Dendritic cell treated with granulocyte-macrophage colony-stimulating factor and Interleukin-4, amounts not matched to agents 40 ng/mL and 50 ng/mL, for 4 days (primary cell): ENCODE results near the gene CYP1A1.
"Not testable (repeated sequence)": the region's sequence is repeated elsewhere in the genome, so short reads cannot be mapped to it uniquely, and the experiment has no call there.

Source experiments
- H3K27ac Mint-ChIP-seq: one replicate; pipeline ENCODE4 v1.8.0; 2022; ENCODE audit warnings: mild to moderate bottlenecking, mixed read lengths
- H3K27me3 Mint-ChIP-seq: one replicate; pipeline ENCODE4 v1.8.0; 2022; ENCODE audit warnings: mild to moderate bottlenecking, mixed read lengths
- H3K36me3 Mint-ChIP-seq: one replicate; pipeline ENCODE4 v1.8.0; 2022; ENCODE audit warnings: low read depth, mixed read lengths
- H3K4me1 Mint-ChIP-seq: one replicate; pipeline ENCODE4 v1.8.0; 2022; ENCODE audit warnings: low read depth, mixed read lengths
- H3K4me3 Mint-ChIP-seq: one replicate; pipeline ENCODE4 v1.8.0; 2022; ENCODE audit warnings: mild to moderate bottlenecking, moderate library complexity, mixed read lengths
- H3K9me3 Mint-ChIP-seq: one replicate; pipeline ENCODE4 v1.8.0; 2022; ENCODE audit warnings: mixed read lengths
- intact Hi-C: fragments of 100-400 bp; cut with micrococcal nuclease; formaldehyde crosslinking; loops from one replicate; pipeline ENCODE4 v1.15.0; 2022

The CYP1A1 gene

DNA sequence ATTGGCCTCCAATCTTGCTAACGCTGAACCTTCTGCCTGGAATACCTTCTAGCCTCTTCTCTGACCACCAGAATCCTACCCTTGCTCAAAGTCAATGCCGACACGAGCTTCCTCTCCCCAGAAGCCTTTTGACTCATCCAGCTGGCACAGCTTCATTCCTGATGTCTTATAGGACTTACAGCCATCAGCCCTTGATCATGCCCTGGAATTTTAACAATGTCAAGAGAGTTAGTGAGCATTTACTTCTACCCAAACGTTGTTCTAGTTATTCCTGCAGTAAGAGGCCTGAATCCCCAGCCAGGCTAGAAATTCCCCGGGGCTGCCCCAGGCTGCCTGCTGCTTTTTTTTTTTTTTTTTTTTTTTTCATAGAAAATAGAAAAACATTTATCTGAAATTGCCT is 27.2 kb upstream of the CYP1A1 start:
- Mint-ChIP-seq H3K4me3 (no peak overlapping the region), H3K4me1 (no peaks in the 10 kb centered on the region), H3K36me3 (no peaks in the 10 kb centered on the region), H3K27me3 (peaks cover 1% of the 10 kb centered on the region), H3K27ac (no peak overlapping the region), H3K9me3 (no peaks in the 10 kb centered on the region)
- intact Hi-C loops = no loop called here

DNA sequence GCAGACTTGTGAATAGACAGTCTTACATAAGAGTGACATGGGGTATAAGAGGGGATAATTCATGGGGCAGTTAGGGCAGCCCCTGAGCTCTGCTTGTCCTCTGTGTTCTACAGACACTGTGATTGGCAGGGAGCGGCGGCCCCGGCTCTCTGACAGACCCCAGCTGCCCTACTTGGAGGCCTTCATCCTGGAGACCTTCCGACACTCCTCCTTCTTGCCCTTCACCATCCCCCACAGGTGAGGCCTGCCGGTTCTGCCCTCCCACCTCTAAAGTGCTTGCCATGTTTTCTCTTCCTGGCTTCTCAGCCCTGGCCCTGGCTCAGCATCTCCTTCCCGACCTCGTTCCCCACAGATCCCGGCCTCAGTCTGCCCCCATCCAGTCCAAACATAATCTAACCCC is 26.7 kb upstream of the CYP1A1 start:
- peaks cover 1% of the 10 kb centered on the region for H3K27me3 Mint-ChIP-seq
- no peak overlapping the region for H3K4me3 Mint-ChIP-seq
- no peak overlapping the region for H3K27ac Mint-ChIP-seq
- no peaks in the 10 kb centered on the region for H3K9me3 Mint-ChIP-seq
- H3K4me1 Mint-ChIP-seq = no peaks in the 10 kb centered on the region
- intact Hi-C loops = no loop called here
- H3K36me3 Mint-ChIP-seq = no peaks in the 10 kb centered on the region

DNA sequence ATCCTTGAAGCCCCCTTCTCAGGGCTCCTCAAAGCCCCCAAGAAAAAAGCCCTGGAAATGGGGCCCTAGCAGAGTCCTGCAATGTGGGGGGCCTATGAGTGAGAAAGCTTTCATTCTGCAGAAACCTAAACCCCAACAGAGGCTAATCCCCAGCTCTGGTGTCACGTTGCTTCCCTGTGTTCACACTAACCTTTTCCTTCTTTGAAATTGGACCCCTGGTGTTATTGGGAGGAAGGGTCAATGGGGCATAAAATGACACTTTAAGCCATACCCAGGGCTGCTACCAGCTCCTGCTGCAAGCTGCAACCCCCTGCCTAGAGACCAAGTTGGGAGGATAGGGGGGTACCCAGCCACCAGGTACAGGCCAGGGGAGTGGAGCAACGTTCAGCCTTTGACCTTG is 25.4 kb upstream of the CYP1A1 start:
- no peak overlapping the region for H3K4me3 Mint-ChIP-seq
- H3K9me3 Mint-ChIP-seq = no peaks in the 10 kb centered on the region
- H3K27ac Mint-ChIP-seq = no peak overlapping the region
- H3K36me3 Mint-ChIP-seq = no peaks in the 10 kb centered on the region
- peaks cover 3% of the 10 kb centered on the region for H3K27me3 Mint-ChIP-seq
- no peaks in the 10 kb centered on the region for H3K4me1 Mint-ChIP-seq
- intact Hi-C loops = no loop called here

DNA sequence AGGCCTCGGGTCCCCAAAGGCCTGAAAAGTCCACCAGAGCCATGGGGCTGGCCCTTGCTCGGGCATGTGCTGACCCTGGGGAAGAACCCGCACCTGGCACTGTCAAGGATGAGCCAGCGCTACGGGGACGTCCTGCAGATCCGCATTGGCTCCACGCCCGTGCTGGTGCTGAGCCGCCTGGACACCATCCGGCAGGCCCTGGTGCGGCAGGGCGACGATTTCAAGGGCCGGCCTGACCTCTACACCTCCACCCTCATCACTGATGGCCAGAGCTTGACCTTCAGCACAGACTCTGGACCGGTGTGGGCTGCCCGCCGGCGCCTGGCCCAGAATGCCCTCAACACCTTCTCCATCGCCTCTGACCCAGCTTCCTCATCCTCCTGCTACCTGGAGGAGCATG is 24.5 kb upstream of the CYP1A1 start:
- Mint-ChIP-seq H3K4me3 (no peak overlapping the region), H3K36me3 (no peaks in the 10 kb centered on the region), H3K9me3 (no peaks in the 10 kb centered on the region), H3K4me1 (no peaks in the 10 kb centered on the region), H3K27me3 (peaks cover 3% of the 10 kb centered on the region), H3K27ac (no peak overlapping the region)
- intact Hi-C loops = no loop called here

DNA sequence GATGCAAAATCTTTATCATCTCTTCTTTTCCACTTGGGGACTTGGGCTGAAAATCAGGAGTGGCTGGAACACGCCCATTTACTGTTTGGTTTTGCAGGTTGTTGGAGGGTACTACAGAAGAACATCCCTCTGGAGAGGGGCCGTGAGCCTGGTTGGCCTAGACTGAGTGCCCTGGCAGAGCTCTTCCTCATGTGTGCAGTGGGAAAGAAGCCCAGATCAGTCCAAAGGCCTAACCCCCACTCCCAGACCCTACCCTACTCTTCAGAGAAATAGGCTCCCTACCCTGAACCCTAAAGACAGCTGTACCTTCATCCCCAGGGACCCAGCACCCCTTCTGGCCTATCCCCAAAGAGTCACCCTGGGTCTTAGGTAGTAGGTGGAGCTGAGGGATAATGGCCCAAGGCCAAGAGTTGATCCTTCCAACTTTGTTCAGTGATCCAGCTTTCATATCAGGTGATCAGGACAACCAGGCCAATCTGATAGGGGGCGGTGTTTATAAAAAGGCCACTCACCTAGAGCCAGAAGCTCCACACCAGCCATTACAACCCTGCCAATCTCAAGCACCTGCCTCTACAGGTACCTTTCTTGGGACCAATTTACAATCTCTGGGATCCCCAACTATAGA is 23.1 kb upstream of the CYP1A1 start, which contains the start of gene CYP1A2:
Gene CYP1A2, plus strand, starts transcription at position 524 of the 625 bp plus-strand sequence. CDS start 894 bp downstream, outside the sequence.
- Mint-ChIP-seq H3K4me3 (no peak within 1 kb of the TSS), H3K4me1 (no peaks in the 10 kb centered on the region), H3K9me3 (no peaks in the 10 kb centered on the region), H3K27me3 (peaks cover 4% of the 10 kb centered on the region), H3K36me3 (no peaks in the 10 kb centered on the region), H3K27ac (no peak within 1 kb of the TSS)
- intact Hi-C loops = no loop called here

DNA sequence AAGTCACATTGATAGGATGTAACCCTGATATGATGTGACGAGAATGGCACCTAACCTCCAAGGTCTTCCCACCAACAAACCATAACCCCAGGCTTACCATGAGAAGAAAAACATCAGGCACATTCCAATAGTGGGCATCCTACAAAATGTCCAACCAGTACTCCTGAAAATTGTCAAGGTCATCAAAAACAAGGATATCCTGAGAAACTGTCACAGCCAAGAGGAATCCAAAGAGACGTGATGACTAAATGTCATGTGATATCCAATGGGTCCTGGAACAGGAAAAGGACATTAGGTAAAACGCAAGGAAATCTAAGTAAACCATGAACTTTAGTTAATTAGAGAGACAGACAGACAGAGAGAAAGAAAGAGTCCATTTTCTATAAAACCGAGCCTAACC is 21.1 kb upstream of the CYP1A1 start:
- H3K9me3 Mint-ChIP-seq = peaks cover 11% of the 10 kb centered on the region
- H3K36me3 Mint-ChIP-seq = no peaks in the 10 kb centered on the region
- no peak overlapping the region for H3K4me3 Mint-ChIP-seq
- intact Hi-C loops = no loop called here
- H3K27ac Mint-ChIP-seq = no peak overlapping the region
- no peaks in the 10 kb centered on the region for H3K4me1 Mint-ChIP-seq
- H3K27me3 Mint-ChIP-seq = peaks cover 13% of the 10 kb centered on the region

DNA sequence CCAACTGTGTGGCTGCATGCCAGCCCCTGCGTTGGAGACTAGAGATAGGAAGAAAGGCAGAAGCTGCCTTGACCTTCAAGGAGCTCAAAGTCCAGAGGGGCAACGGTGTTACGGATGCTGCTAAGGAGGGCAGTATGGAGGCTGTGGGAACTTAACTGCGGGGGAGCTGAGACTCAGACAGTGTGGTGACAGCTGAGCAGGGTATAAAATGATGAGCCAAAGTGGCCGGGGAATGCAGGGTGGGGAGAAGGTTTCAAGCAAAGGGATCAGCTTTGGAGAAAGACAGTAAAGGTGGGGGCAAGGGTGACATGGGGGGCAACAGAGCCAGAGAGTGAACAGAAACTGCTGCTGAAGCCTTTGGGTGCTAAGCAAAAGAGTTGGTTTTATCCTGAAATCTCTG is 17.1 kb upstream of the CYP1A1 start:
- H3K27me3 Mint-ChIP-seq = peaks cover 22% of the 10 kb centered on the region
- peaks cover under 1% of the 10 kb centered on the region for H3K4me1 Mint-ChIP-seq
- H3K4me3 Mint-ChIP-seq = no peak overlapping the region
- no peak overlapping the region for H3K27ac Mint-ChIP-seq
- peaks cover 23% of the 10 kb centered on the region for H3K9me3 Mint-ChIP-seq
- H3K36me3 Mint-ChIP-seq = no peaks in the 10 kb centered on the region
- intact Hi-C loops = no loop called here

DNA sequence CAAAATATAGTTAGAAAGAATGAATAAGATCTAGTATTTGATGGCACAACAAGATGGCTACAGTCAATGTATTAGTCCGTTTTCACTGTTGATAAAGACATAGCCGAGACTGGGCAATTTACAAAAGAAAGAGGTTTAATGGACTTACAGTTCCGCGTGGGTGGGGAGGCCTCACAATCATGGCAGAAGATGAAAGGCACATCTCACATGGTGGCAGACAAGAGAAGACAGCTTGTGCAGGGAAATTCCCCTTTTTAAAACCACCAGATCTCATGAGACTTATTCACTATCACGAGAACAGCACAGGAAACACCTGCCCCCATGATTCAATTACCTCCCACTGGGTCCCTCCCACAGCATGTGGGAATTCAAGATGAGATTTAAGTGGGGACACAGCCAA is 12.9 kb upstream of the CYP1A1 start:
- intact Hi-C loops, H3K4me3 Mint-ChIP-seq, H3K27ac Mint-ChIP-seq, H3K4me1 Mint-ChIP-seq, H3K36me3 Mint-ChIP-seq: not testable (repeated sequence)
- Mint-ChIP-seq H3K9me3 (peaks cover 25% of the 10 kb centered on the region), H3K27me3 (peaks cover 35% of the 10 kb centered on the region)

DNA sequence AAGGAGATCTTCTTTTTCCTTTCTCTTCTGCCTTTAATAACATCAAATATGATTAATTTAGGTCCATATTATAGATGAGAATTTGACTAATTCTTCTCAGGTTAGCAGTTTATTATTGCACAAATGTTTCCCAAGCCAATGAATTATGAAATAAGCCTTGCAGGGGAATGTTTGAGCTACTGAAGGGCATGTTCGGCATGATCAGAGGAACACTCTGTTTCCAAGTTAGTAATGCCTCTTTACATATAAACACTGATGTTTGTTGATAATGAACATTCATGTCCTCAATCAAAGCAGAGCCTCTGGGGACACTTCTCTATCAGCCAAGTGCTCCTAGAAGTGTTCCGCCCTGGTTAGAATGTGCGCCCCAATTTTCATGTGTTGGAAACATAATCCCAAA is 10.0 kb upstream of the CYP1A1 start:
- Mint-ChIP-seq H3K27me3 (peaks cover 35% of the 10 kb centered on the region), H3K27ac (no peak overlapping the region), H3K36me3 (no peaks in the 10 kb centered on the region), H3K4me1 (peaks cover 8% of the 10 kb centered on the region), H3K4me3 (no peak overlapping the region), H3K9me3 (peaks cover 14% of the 10 kb centered on the region)
- intact Hi-C loops = no loop called here

DNA sequence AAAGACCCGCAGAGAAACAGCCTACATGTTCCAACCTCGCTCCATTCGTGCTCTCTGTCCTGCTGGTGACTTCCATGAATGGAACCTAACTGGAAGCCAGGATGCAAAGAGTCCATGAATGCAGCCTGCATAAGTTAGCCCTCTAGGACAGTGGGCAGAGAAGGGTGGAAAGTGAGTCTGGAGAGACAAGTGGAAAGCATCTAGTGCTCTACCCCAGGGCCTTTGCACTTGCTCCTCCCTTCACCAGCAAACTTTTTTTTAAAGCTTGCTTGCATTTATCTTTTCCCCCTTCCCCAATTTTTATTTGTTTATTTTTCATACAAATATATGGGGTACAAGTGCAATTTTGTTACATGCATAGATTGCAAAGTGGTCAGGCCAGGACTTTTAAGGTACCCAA is 7.9 kb upstream of the CYP1A1 start:
- H3K27me3 Mint-ChIP-seq = peaks cover 43% of the 10 kb centered on the region
- H3K36me3 Mint-ChIP-seq = no peaks in the 10 kb centered on the region
- no peak overlapping the region for H3K4me3 Mint-ChIP-seq
- H3K4me1 Mint-ChIP-seq = peaks cover 8% of the 10 kb centered on the region
- intact Hi-C loops = no loop called here
- peaks cover 10% of the 10 kb centered on the region for H3K9me3 Mint-ChIP-seq
- no peak overlapping the region for H3K27ac Mint-ChIP-seq

DNA sequence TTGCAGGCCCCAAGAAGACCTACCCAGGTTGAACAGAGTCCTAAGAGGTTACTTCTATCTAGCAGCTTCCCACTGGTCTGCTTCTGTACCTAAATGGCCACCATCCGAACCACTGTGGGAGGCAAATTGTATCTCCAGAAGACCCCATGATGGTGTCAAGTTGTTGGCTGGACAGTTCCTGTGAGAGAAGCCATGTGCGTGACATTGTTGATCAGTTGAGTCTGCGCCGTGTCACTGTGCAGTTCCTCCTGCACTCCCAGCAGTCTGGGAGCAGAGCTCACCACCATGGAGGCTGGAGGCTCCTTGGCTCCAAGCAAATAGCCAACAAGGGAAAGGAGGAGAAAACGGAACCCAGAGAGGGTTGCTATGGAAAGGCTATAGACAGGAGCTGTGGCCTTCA is 7.5 kb upstream of the CYP1A1 start:
- Mint-ChIP-seq H3K9me3 (peaks cover 6% of the 10 kb centered on the region), H3K27ac (no peak overlapping the region), H3K36me3 (no peaks in the 10 kb centered on the region), H3K4me3 (no peak overlapping the region), H3K4me1 (peaks cover 8% of the 10 kb centered on the region), H3K27me3 (peaks cover 44% of the 10 kb centered on the region)
- intact Hi-C loops = no loop called here

DNA sequence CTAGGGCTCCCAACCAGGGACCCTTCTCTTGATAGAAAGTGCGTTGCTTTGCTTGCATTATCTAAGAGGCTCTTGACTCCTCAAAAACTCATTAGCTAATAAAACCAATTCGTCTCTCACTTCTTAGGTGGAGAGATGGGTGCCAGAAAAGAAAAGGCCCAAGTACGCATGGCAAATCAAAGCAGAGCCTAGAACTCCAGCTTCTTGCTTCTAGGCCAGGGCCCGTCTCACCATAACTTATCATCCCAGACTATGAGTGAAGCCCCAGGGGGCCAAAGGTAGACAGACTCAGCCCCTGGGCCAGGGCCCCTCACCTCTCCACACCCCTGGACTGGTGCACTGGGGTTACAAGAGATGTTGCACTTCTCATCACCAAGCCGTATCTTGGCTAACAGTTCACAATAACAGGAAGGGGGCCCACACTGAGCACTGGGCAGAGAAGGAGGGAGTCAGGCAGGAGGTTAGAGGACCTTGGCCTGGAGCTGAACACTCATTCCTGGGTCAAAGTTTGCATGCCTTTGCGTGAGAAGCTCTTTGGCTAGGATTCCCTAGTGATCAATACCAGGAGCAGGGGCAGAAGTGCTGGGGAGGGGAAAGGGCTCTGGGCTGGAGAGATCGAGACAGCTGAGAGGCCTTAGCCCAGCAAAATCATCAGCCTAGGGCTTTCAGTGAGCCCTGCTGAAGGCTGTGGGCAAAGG is 5.4 kb upstream of the CYP1A1 start:
- Mint-ChIP-seq H3K27ac (no peak overlapping the region), H3K4me3 (no peak overlapping the region), H3K36me3 (no peaks in the 10 kb centered on the region), H3K4me1 (peaks cover 12% of the 10 kb centered on the region), H3K9me3 (no peaks in the 10 kb centered on the region), H3K27me3 (peaks cover 48% of the 10 kb centered on the region)
- intact Hi-C loops = no loop called here

DNA sequence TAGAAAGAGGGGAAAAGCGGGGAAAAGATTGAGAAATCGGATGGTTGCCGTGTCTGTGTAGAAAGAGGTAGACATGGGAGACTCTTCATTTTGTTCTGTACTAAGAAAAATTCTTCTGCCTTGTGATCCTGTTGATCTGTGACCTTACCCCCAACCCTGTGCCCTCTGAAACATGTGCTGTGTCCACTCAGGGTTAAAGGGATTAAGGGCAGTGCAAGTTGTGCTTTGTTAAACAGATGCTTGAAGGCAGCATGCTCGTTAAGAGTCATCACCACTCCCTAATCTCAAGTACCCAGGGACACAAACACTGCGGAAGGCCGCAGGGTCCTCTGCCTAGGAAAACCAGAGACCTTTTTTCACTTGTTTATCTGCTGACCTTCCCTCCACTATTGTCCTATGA is 4.0 kb upstream of the CYP1A1 start:
- H3K9me3 Mint-ChIP-seq, H3K27ac Mint-ChIP-seq, H3K36me3 Mint-ChIP-seq, H3K4me3 Mint-ChIP-seq, intact Hi-C loops: not testable (repeated sequence)
- peaks cover 56% of the 10 kb centered on the region for H3K27me3 Mint-ChIP-seq
- peaks cover 15% of the 10 kb centered on the region for H3K4me1 Mint-ChIP-seq

DNA sequence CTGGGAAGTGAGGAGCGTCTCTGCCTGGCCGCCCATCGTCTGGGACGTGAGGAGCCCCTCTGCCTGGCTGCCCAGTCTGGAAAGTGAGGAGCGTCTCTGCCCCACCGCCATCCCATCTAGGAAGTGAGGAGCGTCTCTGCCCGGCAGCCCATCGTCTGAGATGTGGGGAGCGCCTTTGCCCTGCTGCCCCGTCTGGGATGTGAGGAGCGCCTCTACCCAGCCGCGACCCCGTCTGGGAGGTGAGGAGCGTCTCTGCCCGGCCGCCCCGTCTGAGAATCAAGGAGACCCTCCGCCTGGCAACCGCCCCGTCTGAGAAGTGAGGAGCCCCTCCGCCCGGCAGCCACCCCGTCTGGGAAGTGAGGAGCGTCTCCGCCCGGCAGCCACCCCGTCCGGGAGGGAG is 3.4 kb upstream of the CYP1A1 start:
- H3K4me3 Mint-ChIP-seq, H3K36me3 Mint-ChIP-seq, H3K9me3 Mint-ChIP-seq, H3K27ac Mint-ChIP-seq, intact Hi-C loops: not testable (repeated sequence)
- Mint-ChIP-seq H3K4me1 (peaks cover 18% of the 10 kb centered on the region), H3K27me3 (peaks cover 62% of the 10 kb centered on the region)

DNA sequence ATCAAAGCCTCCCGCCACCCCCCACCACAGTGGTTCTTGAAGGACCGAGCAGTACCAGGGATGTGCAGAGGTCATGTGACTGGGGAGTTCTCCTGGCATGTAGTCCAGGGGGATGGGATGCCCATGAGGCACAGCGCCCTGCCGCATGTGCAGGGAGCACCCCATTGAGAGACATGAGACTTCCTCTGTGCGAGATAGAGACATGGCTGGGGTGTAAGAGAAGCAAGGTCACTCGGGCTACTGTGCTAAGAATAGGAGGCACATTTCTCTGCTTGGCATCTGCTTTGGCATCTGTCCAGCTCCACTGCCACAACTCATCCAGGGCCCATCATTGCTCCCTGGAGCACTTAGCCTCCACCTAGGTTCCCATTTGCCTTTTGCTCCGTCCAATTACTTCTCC is 2.4 kb upstream of the CYP1A1 start:
- Mint-ChIP-seq H3K27ac (no peak overlapping the region), H3K27me3 (peaks cover 64% of the 10 kb centered on the region), H3K9me3 (no peaks in the 10 kb centered on the region), H3K4me1 (peaks cover 18% of the 10 kb centered on the region), H3K4me3 (no peak overlapping the region), H3K36me3 (no peaks in the 10 kb centered on the region)
- intact Hi-C loops = no loop called here
